GM23338 (cell line): ENCODE measurements around the gene LRRC73. TPM values are rescaled to one million over a fixed set of nuclear protein-coding genes. Genes with fewer than 3 reads are reported as not detected.

Experiments used
- ATAC-seq: fragments of 200-7000 bp; cut with Tn5 transposase; 3 replicates; pipeline ENCODE4 v1.9.1; 2020
- DNase-seq: peaks from one replicate; pipeline ENCODE4 v3.0.0-alpha.2; 2015; ENCODE audit warnings: low spot score
- H2AFZ ChIP-seq: fragments of 200-600 bp; sonication (generic); 2 replicates; pipeline ENCODE4 v1.8.0; 2016; ENCODE audit warnings: antibody characterized with exemption, mild to moderate bottlenecking, moderate library complexity
- H3F3A ChIP-seq: fragments of 200-600 bp; sonication (generic); replicated peaks from 2 replicates; pipeline ENCODE4 v1.8.0; 2017; ENCODE audit warnings: antibody characterized with exemption, mixed run types, low read depth
- H3K27ac ChIP-seq: fragments of 200-600 bp; sonication (generic); 2 replicates; pipeline ENCODE4 v1.6.1; 2016; ENCODE audit warnings: low read depth
- H3K27me3 ChIP-seq: fragments of 200-600 bp; sonication (generic); 2 replicates; pipeline ENCODE4 v1.8.0; 2016; ENCODE audit warnings: mild to moderate bottlenecking, mixed run types, moderate library complexity; ENCODE audit not compliant: insufficient read depth
- H3K36me3 ChIP-seq: fragments of 200-600 bp; sonication (generic); 2 replicates; pipeline ENCODE4 v1.8.0; 2016; ENCODE audit warnings: mild to moderate bottlenecking; ENCODE audit not compliant: insufficient read depth
- H3K4me1 ChIP-seq: fragments of 200-600 bp; sonication (generic); 2 replicates; pipeline ENCODE4 v1.8.0; 2016; ENCODE audit warnings: mild to moderate bottlenecking, moderate library complexity; ENCODE audit not compliant: insufficient read depth
- H3K4me2 ChIP-seq: fragments of 200-600 bp; sonication (generic); 2 replicates; pipeline ENCODE4 v1.7.1; 2017; ENCODE audit warnings: mixed run types
- H3K4me3 ChIP-seq: fragments of 200-600 bp; sonication (generic); 2 replicates; pipeline ENCODE4 v1.6.1; 2016; ENCODE audit warnings: mixed run types
- H3K79me2 ChIP-seq: fragments of 200-600 bp; sonication (generic); replicated peaks from 2 replicates; pipeline ENCODE4 v1.8.0; 2017; ENCODE audit warnings: mild to moderate bottlenecking; ENCODE audit not compliant: insufficient read depth
- H3K9me2 ChIP-seq: fragments of 200-600 bp; sonication (generic); 2 replicates; pipeline ENCODE4 v1.8.0; 2017; ENCODE audit not compliant: insufficient read depth
- H4K20me1 ChIP-seq: fragments of 200-600 bp; sonication (generic); replicated peaks from 2 replicates; pipeline ENCODE4 v1.8.0; 2017; ENCODE audit warnings: mild to moderate bottlenecking; ENCODE audit not compliant: insufficient read depth
- H3K27ac Mint-ChIP-seq: 2 replicates; pipeline ENCODE4 v1.8.0; 2020; ENCODE audit warnings: inconsistent platforms, mild to moderate bottlenecking, moderate library complexity, mixed read lengths
- H3K27me3 Mint-ChIP-seq: 3 replicates; pipeline ENCODE4 v1.8.0; 2022; ENCODE audit warnings: low read depth, mild to moderate bottlenecking, moderate library complexity, mixed read lengths, inconsistent platforms; ENCODE audit not compliant: insufficient read depth, poor library complexity
- H3K36me3 Mint-ChIP-seq: 3 replicates; pipeline ENCODE4 v1.8.0; 2021; ENCODE audit warnings: low read depth, mild to moderate bottlenecking, inconsistent platforms, moderate library complexity, mixed read lengths
- H3K4me1 Mint-ChIP-seq: 3 replicates; pipeline ENCODE4 v1.8.0; 2020; ENCODE audit warnings: mild to moderate bottlenecking, inconsistent platforms, mixed read lengths
- H3K4me3 Mint-ChIP-seq: 3 replicates; pipeline ENCODE4 v1.8.0; 2021; ENCODE audit warnings: moderate library complexity, mild to moderate bottlenecking, inconsistent platforms, mixed read lengths
- H3K9me3 Mint-ChIP-seq: 3 replicates; pipeline ENCODE4 v1.8.0; 2020; ENCODE audit warnings: moderate library complexity, mild to moderate bottlenecking, inconsistent platforms, mixed read lengths
- CREB1 ChIP-seq: fragments of 250-450 bp; sonication (Bioruptor Pico); IDR thresholded peaks from 2 replicates; pipeline ENCODE4 v1.5.0; 2020; ENCODE audit warnings: low read depth, mild to moderate bottlenecking, moderate library complexity
- CTCF ChIP-seq, 2 experiments: fragments of 200-600 bp in 1 of 2; sonication (generic) in 1 of 2; conservative IDR thresholded peaks; 2 replicates each; pipeline versions ENCODE4 v1.5.1 to v1.6.1; 2016 to 2017; ENCODE audit warnings: antibody characterized with exemption in 2 of 2, low read depth in 2 of 2, mild to moderate bottlenecking in 2 of 2, moderate library complexity in 1 of 2
- EZH2phosphoT487 ChIP-seq: fragments of 200-600 bp; sonication (generic); IDR thresholded peaks from one replicate; pipeline ENCODE4 v1.8.1; 2018; ENCODE audit warnings: antibody characterized with exemption; ENCODE audit not compliant: unreplicated experiment
- JUNB ChIP-seq: IDR thresholded peaks from one replicate; pipeline ENCODE4 v1.6.1; 2016; ENCODE audit warnings: antibody characterized with exemption; ENCODE audit not compliant: unreplicated experiment
- POLR2AphosphoS5 ChIP-seq: IDR thresholded peaks from 2 replicates; pipeline ENCODE4 v1.6.1; 2016; ENCODE audit warnings: antibody characterized with exemption, low read depth
- polyA plus RNA-seq: library from polyadenylated mRNA; unstranded; fragments of >200 nt; fragmentation: Nextera tagmentation; extraction: Ambion mirVana; gene quantifications from 2 replicates; pipeline ENCODE4 v1.2.1, GENCODE V29; 2016
- total RNA-seq: library from RNA; depleted of rRNA; stranded (reverse); fragments of >200 nt; shearing (Covaris generic); gene quantifications from 2 replicates; pipeline ENCODE4 v1.2.3, GENCODE V29; 2014
- TF ChIP-seq, protein P1 (sequence below): IDR thresholded peaks from 2 replicates; pipeline ENCODE4 v1.6.1; 2016; ENCODE audit warnings: antibody characterized with exemption

Gene LRRC73
- total and polyA plus RNA-seq, 2 experiments from 2014 or later = 0.26 to 0.59 TPM

GRCh38 chr6:43497689-43498088 is 12.5 kb downstream of the LRRC73 start (continued):
- TF ChIP-seq, protein P1, sequence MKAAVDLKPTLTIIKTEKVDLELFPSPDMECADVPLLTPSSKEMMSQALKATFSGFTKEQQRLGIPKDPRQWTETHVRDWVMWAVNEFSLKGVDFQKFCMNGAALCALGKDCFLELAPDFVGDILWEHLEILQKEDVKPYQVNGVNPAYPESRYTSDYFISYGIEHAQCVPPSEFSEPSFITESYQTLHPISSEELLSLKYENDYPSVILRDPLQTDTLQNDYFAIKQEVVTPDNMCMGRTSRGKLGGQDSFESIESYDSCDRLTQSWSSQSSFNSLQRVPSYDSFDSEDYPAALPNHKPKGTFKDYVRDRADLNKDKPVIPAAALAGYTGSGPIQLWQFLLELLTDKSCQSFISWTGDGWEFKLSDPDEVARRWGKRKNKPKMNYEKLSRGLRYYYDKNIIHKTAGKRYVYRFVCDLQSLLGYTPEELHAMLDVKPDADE = no peak

- H3K27ac ChIP-seq = no peak overlapping the region
- Mint-ChIP-seq H3K4me1 (peaks cover 27% of the 10 kb centered on the region), H3K27ac (no peak overlapping the region)
These were observed 13.1 kb downstream of the LRRC73 start for GRCh38 chr6:43497129-43497396.

GRCh38 chr6:43496370-43497128 is 13.6 kb downstream of the LRRC73 start:
- no peaks in the 10 kb centered on the region for H3K9me3 Mint-ChIP-seq
- H3K4me3 Mint-ChIP-seq = no peak overlapping the region
- Histone ChIP-seq H3F3A (no peaks in the 10 kb centered on the region), H3K4me2 (peak overlapping the region; percentile 48), H3K27me3 (no peaks in the 10 kb centered on the region), H3K36me3 (peaks cover 2% of the 10 kb centered on the region; the same call in 1 of the 2 replicates), H3K4me1 (peaks cover 16% of the 10 kb centered on the region), H4K20me1 (peaks cover 6% of the 10 kb centered on the region), H2AFZ (no peak overlapping the region), H3K4me3 (no peak overlapping the region), H3K27ac (peak overlapping the region; percentile 59; the same call in 1 of the 2 replicates), H3K79me2 (peaks cover 31% of the 10 kb centered on the region), H3K9me2 (no peaks in the 10 kb centered on the region)
- peaks cover 7% of the 10 kb centered on the region for H3K27me3 Mint-ChIP-seq
- ATAC-seq = peak; percentile 76
- peak; percentile 72 for DNase-seq
- TF ChIP-seq, protein P1 = no peak
- TF ChIP-seq CTCF (conservative IDR thresholded peaks at IDR 0.05; ENCODE audit: low read depth in 2 of 2) = peak; percentile 65 to 77
- TF ChIP-seq JUNB = no peak
- TF ChIP-seq EZH2phosphoT487 = no peak
- peak overlapping the region; percentile 91; the same call in 1 of the 2 replicates for H3K27ac Mint-ChIP-seq
- peaks cover 30% of the 10 kb centered on the region for H3K36me3 Mint-ChIP-seq
- peaks cover 29% of the 10 kb centered on the region for H3K4me1 Mint-ChIP-seq

More at GRCh38 chr6:43497129-43497396, 13.1 kb downstream of the LRRC73 start:
- no peaks in the 10 kb centered on the region for H3K9me2 ChIP-seq
- H3K27me3 ChIP-seq = no peaks in the 10 kb centered on the region
- H3K4me2 ChIP-seq = no peak overlapping the region
- H3K27me3 Mint-ChIP-seq = peaks cover 9% of the 10 kb centered on the region
- no peak for ATAC-seq
- DNase-seq = no peak
- H3K4me1 ChIP-seq = peaks cover 16% of the 10 kb centered on the region
- TF ChIP-seq EZH2phosphoT487 = no peak
- TF ChIP-seq POLR2AphosphoS5 = no peak
- no peak for TF ChIP-seq CREB1 (CRISPR knock-in tag)
- H4K20me1 ChIP-seq = peaks cover 6% of the 10 kb centered on the region
- H3K4me3 ChIP-seq = no peak overlapping the region
- H3K4me3 Mint-ChIP-seq = no peak overlapping the region
- H2AFZ ChIP-seq = no peak overlapping the region
- H3F3A ChIP-seq = no peaks in the 10 kb centered on the region
- peaks cover 36% of the 10 kb centered on the region for H3K36me3 Mint-ChIP-seq
- H3K9me3 Mint-ChIP-seq = no peaks in the 10 kb centered on the region
- H3K79me2 ChIP-seq = peaks cover 27% of the 10 kb centered on the region
- peaks cover 2% of the 10 kb centered on the region; the same call in 1 of the 2 replicates for H3K36me3 ChIP-seq
